Stimulated activated CD4-positive, alpha-beta T cell treated with anti-CD3 and anti-CD28 coated beads, Interleukin-4, amount 100 ng/mL, for 48 hours (primary cell): Measurements from ENCODE around the gene SET.
"Not testable (repeated sequence)": the region's sequence is repeated elsewhere in the genome, so short reads cannot be mapped to it uniquely, and the experiment has no call there.

ENCODE experiments used
- DNase-seq, 2 donors: peaks; one replicate each; pipeline ENCODE4 v3.0.0-alpha.2; 2020; ENCODE audit warnings: low read depth in 2 of 2

The SET gene

GRCh38 chr9:128685636-128686489, 3.2 kb upstream of the SET start:
- peak in 1 of 2 donors; percentile 7 for DNase-seq

GRCh38 chr9:128687453-128687852, 1.6 kb upstream of the SET start:
- DNase-seq, result no peak

- DNase-seq, result peak in 1 of 2 donors; percentile 35
These were observed 312 bp downstream of the SET start for GRCh38 chr9:128689293-128689774.

GRCh38 chr9:128689820-128690683, 1.0 kb downstream of the SET start:
- DNase-seq, result peak in 1 of 2 donors; percentile 41

- no peak for DNase-seq
These were observed 1.6 kb downstream of the SET start for GRCh38 chr9:128690684-128691034.

- not testable (repeated sequence) for DNase-seq
These were observed 4.7 kb downstream of the SET start for GRCh38 chr9:128693738-128694137.

- no peak for DNase-seq
These were observed 5.3 kb downstream of the SET start for GRCh38 chr9:128694344-128694743.

- DNase-seq, result no peak
These were observed 8.1 kb downstream of the SET start for GRCh38 chr9:128696923-128697707.

- not testable (repeated sequence) for DNase-seq
These were observed 10.2 kb downstream of the SET start for GRCh38 chr9:128699096-128699795.

- DNase-seq, result no peak
These were observed 12.3 kb downstream of the SET start for GRCh38 chr9:128701227-128701854.

- DNase-seq, result peak; percentile 89 to 95
These were observed 13.5 kb downstream of the SET start, which contains the start of gene PKN3 for GRCh38 chr9:128702445-128702948. Gene PKN3 (plus strand): TSS chr9:128702503. CDS start chr9:128702916, 413 bp downstream.

GRCh38 chr9:128702949-128703615, 14.1 kb downstream of the SET start:
- peak; percentile 16 to 29 for DNase-seq

- no peak for DNase-seq
These were observed 14.8 kb downstream of the SET start for GRCh38 chr9:128703616-128704355.

- DNase-seq, result no peak
These were observed 15.3 kb downstream of the SET start for GRCh38 chr9:128704356-128704670.

- no peak for DNase-seq
These were observed 16.3 kb downstream of the SET start for GRCh38 chr9:128705051-128705965.

- DNase-seq, result no peak
These were observed 17.0 kb downstream of the SET start for GRCh38 chr9:128706045-128706444.

GRCh38 chr9:128706671-128707381, 17.8 kb downstream of the SET start:
- no peak for DNase-seq
